Stimulated activated CD4-positive, alpha-beta T cell treated with anti-CD3 and anti-CD28 coated beads, TNF-alpha, amount 100 ng/mL, for 24 hours (primary cell): ENCODE results near the gene FNDC3B.

Source experiments
- DNase-seq, 3 experiments: peaks; one replicate each; pipeline ENCODE4 v3.0.0-alpha.2; 2020; ENCODE audit warnings: low read depth in 3 of 3

Gene FNDC3B

GRCh38 chr3:172449466-172450149, 410.2 kb downstream of the FNDC3B start:
- DNase-seq, result no peak
